Progenitor cell of endocrine pancreas (in vitro differentiated cells): ENCODE results near the gene CACNB4. TPM values are rescaled to one million over a fixed set of nuclear protein-coding genes. Genes with fewer than 3 reads are reported as not detected.
"Not testable (repeated sequence)": the region's sequence is repeated elsewhere in the genome, so short reads cannot be mapped to it uniquely, and the experiment has no call there.

ENCODE experiments used
- DNase-seq: peaks from one replicate; pipeline ENCODE4 v3.0.0; 2021; ENCODE audit warnings: low spot score; ENCODE audit not compliant: unreplicated experiment
- H3K27ac Mint-ChIP-seq: 2 replicates; pipeline ENCODE4 v1.8.0; 2021; ENCODE audit warnings: mild to moderate bottlenecking, moderate library complexity, mixed read lengths
- H3K27me3 Mint-ChIP-seq: 2 replicates; pipeline ENCODE4 v1.8.0; 2021; ENCODE audit warnings: mixed read lengths
- H3K36me3 Mint-ChIP-seq: 2 replicates; pipeline ENCODE4 v1.8.0; 2022; ENCODE audit warnings: mixed read lengths; ENCODE audit not compliant: insufficient read depth
- H3K4me1 Mint-ChIP-seq: 2 replicates; pipeline ENCODE4 v1.8.0; 2021; ENCODE audit warnings: low read depth, mixed read lengths
- H3K4me3 Mint-ChIP-seq: 2 replicates; pipeline ENCODE4 v1.8.0; 2021; ENCODE audit warnings: low read depth, mild to moderate bottlenecking, moderate library complexity, mixed read lengths
- H3K9me3 Mint-ChIP-seq: 2 replicates; pipeline ENCODE4 v1.8.0; 2021; ENCODE audit warnings: low read depth, mixed read lengths
- CTCF ChIP-seq: fragments of 200-600 bp; sonication (generic); IDR thresholded peaks from one replicate; pipeline ENCODE4 v1.5.0; 2021; ENCODE audit warnings: antibody characterized with exemption, mild to moderate bottlenecking; ENCODE audit not compliant: unreplicated experiment
- total RNA-seq: library from RNA; stranded (reverse); gene quantifications from 2 replicates; pipeline ENCODE4 v1.2.1, GENCODE V29; 2021

The CACNB4 gene
- total RNA-seq, 1 donor from 2014 or later = 2.5 TPM

- no peak overlapping the region for H3K4me3 Mint-ChIP-seq
- no peaks in the 10 kb centered on the region for H3K9me3 Mint-ChIP-seq
- no peaks in the 10 kb centered on the region for H3K36me3 Mint-ChIP-seq
- DNase-seq = no peak
- no peaks in the 10 kb centered on the region for H3K4me1 Mint-ChIP-seq
- no peak overlapping the region for H3K27ac Mint-ChIP-seq
- peaks cover 12% of the 10 kb centered on the region for H3K27me3 Mint-ChIP-seq
- no peak for TF ChIP-seq CTCF
These were observed 87.1 kb downstream of the CACNB4 start for GRCh38 chr2:152011724-152012123.

GRCh38 chr2:152005607-152006006 lies 93.2 kb downstream of the CACNB4 start:
- no peak for TF ChIP-seq CTCF
- Mint-ChIP-seq H3K36me3 (no peaks in the 10 kb centered on the region), H3K9me3 (no peaks in the 10 kb centered on the region), H3K4me1 (no peaks in the 10 kb centered on the region), H3K27me3 (peaks cover 22% of the 10 kb centered on the region), H3K27ac (no peak overlapping the region), H3K4me3 (no peak overlapping the region)
- DNase-seq = no peak

- not testable (repeated sequence) for H3K36me3 Mint-ChIP-seq, H3K4me1 Mint-ChIP-seq, DNase-seq, H3K9me3 Mint-ChIP-seq, H3K4me3 Mint-ChIP-seq, H3K27ac Mint-ChIP-seq
- H3K27me3 Mint-ChIP-seq = peaks cover 28% of the 10 kb centered on the region
These were observed 95.6 kb downstream of the CACNB4 start for GRCh38 chr2:152003283-152003682.

- H3K27ac Mint-ChIP-seq = no peak overlapping the region
- peak; percentile 82 for TF ChIP-seq CTCF
- H3K9me3 Mint-ChIP-seq = no peaks in the 10 kb centered on the region
- H3K27me3 Mint-ChIP-seq = peaks cover 30% of the 10 kb centered on the region
- peaks cover 4% of the 10 kb centered on the region for H3K4me1 Mint-ChIP-seq
- no peaks in the 10 kb centered on the region for H3K36me3 Mint-ChIP-seq
- peak; percentile 26 for DNase-seq
- H3K4me3 Mint-ChIP-seq = no peak overlapping the region
These were observed 99.8 kb downstream of the CACNB4 start for GRCh38 chr2:151999053-151999452.

GRCh38 chr2:151996243-151997003 lies 102.4 kb downstream of the CACNB4 start:
- Mint-ChIP-seq H3K4me1 (peaks cover 4% of the 10 kb centered on the region), H3K27me3 (peaks cover 44% of the 10 kb centered on the region), H3K27ac (no peak overlapping the region), H3K9me3 (no peaks in the 10 kb centered on the region), H3K36me3 (peaks cover 1% of the 10 kb centered on the region), H3K4me3 (no peak overlapping the region)
- TF ChIP-seq CTCF = no peak
- no peak for DNase-seq

GRCh38 chr2:151995161-151995557 lies 103.7 kb downstream of the CACNB4 start:
- Mint-ChIP-seq H3K36me3 (peaks cover 1% of the 10 kb centered on the region), H3K4me1 (peaks cover 4% of the 10 kb centered on the region)
- TF ChIP-seq CTCF = no peak

GRCh38 chr2:151994178-151994577 lies 104.7 kb downstream of the CACNB4 start:
- not testable (repeated sequence) for H3K36me3 Mint-ChIP-seq, H3K9me3 Mint-ChIP-seq, DNase-seq, H3K4me1 Mint-ChIP-seq, H3K27ac Mint-ChIP-seq, H3K4me3 Mint-ChIP-seq
- peaks cover 37% of the 10 kb centered on the region for H3K27me3 Mint-ChIP-seq

More at GRCh38 chr2:151995161-151995557, 103.7 kb downstream of the CACNB4 start:
- Mint-ChIP-seq H3K27ac (no peak overlapping the region), H3K4me3 (no peak overlapping the region), H3K9me3 (no peaks in the 10 kb centered on the region), H3K27me3 (peaks cover 43% of the 10 kb centered on the region)
- no peak for DNase-seq
